Glomerular endothelial cell (primary cell): Measurements from ENCODE around the gene TEAD1. TPM values are rescaled to one million over a fixed set of nuclear protein-coding genes. Genes with fewer than 3 reads are reported as not detected.

Source experiments
- DNase-seq: peaks from one replicate; pipeline ENCODE4 v3.0.0-alpha.2; 2011; ENCODE audit warnings: low read depth, low spot score; ENCODE audit errors: extremely low read depth
- total RNA-seq: library from RNA; depleted of rRNA; stranded (reverse); fragments of >200 nt; gene quantifications from 2 replicates; pipeline ENCODE4 v1.2.3, GENCODE V29; 2015

The TEAD1 gene
- total RNA-seq, 1 donor from 2014 or later, result 55.5 TPM

GRCh38 chr11:12963792-12964536 lies 289.7 kb downstream of the TEAD1 start:
- peak; percentile 14 for DNase-seq

GRCh38 chr11:12964650-12965049 lies 290.4 kb downstream of the TEAD1 start:
- no peak for DNase-seq

- DNase-seq, result no peak
Measured at GRCh38 chr11:12966002-12966401, 291.8 kb downstream of the TEAD1 start.

- DNase-seq, result no peak
Measured at GRCh38 chr11:12968101-12968500, 293.9 kb downstream of the TEAD1 start.

- DNase-seq, result no peak
Measured at GRCh38 chr11:12968826-12969225, 294.6 kb downstream of the TEAD1 start.

GRCh38 chr11:12971955-12972354 lies 297.7 kb downstream of the TEAD1 start:
- no peak for DNase-seq

GRCh38 chr11:12973528-12974181 lies 299.4 kb downstream of the TEAD1 start:
- DNase-seq, result no peak

- DNase-seq, result no peak
Measured at GRCh38 chr11:12975195-12975594, 301.0 kb downstream of the TEAD1 start.

GRCh38 chr11:12979928-12980689 lies 305.9 kb downstream of the TEAD1 start:
- no peak for DNase-seq

- DNase-seq, result no peak
Measured at GRCh38 chr11:12981676-12982522, 307.7 kb downstream of the TEAD1 start.

- DNase-seq, result no peak
Measured at GRCh38 chr11:12983336-12983735, 309.1 kb downstream of the TEAD1 start.

GRCh38 chr11:12986194-12986898 lies 312.1 kb downstream of the TEAD1 start:
- DNase-seq, result no peak

- no peak for DNase-seq
Measured at GRCh38 chr11:12989428-12990161, 315.4 kb downstream of the TEAD1 start.

GRCh38 chr11:12990162-12990480 lies 315.9 kb downstream of the TEAD1 start:
- DNase-seq, result no peak

GRCh38 chr11:12991426-12991825 lies 317.2 kb downstream of the TEAD1 start:
- DNase-seq, result no peak

- DNase-seq, result no peak
Measured at GRCh38 chr11:12993626-12994025, 319.4 kb downstream of the TEAD1 start.
